Loucy (cell line): ENCODE results near the gene TXNRD1.

ENCODE experiments used
- EZH2phosphoT487 ChIP-seq: fragments of 200-600 bp; IDR thresholded peaks from 2 replicates; pipeline ENCODE4 v1.6.1; 2018; ENCODE audit warnings: antibody characterized with exemption, mild to moderate bottlenecking, moderate library complexity, borderline replicate concordance
- TF ChIP-seq, protein P1 (sequence below): fragments of 200-600 bp; sonication (generic); conservative IDR thresholded peaks from 2 replicates; pipeline ENCODE4 v1.5.1; 2014; ENCODE audit warnings: mild to moderate bottlenecking, antibody characterized with exemption, low read length

DNA sequence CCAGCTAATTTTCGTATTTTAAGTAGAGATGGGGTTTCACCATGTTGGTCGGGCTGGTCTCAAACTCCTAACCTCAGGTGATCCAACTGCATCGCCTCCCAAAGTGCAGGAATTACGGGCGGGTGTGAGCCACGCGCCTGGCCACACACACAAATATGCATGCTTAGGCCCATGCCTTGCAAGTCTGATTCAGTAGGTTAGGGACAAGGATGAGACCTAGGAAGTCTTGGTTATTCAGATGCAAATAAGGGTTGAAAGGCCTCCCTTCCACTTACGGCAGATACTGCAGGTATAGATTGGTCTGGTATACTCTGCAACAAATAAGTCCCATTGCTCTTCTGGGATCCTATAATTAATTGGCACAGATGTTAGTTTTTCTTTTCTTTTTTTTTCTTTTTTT, 32.9 kb downstream of the TXNRD1 start:
- TF ChIP-seq, protein P1, sequence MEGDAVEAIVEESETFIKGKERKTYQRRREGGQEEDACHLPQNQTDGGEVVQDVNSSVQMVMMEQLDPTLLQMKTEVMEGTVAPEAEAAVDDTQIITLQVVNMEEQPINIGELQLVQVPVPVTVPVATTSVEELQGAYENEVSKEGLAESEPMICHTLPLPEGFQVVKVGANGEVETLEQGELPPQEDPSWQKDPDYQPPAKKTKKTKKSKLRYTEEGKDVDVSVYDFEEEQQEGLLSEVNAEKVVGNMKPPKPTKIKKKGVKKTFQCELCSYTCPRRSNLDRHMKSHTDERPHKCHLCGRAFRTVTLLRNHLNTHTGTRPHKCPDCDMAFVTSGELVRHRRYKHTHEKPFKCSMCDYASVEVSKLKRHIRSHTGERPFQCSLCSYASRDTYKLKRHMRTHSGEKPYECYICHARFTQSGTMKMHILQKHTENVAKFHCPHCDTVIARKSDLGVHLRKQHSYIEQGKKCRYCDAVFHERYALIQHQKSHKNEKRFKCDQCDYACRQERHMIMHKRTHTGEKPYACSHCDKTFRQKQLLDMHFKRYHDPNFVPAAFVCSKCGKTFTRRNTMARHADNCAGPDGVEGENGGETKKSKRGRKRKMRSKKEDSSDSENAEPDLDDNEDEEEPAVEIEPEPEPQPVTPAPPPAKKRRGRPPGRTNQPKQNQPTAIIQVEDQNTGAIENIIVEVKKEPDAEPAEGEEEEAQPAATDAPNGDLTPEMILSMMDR, result no peak
- TF ChIP-seq EZH2phosphoT487, result no peak
